HCT116 (cell line): Measurements from ENCODE around the gene FNDC11.

Experiments used
- CTCF ChIP-seq, 3 experiments: fragments of 200-600 bp in 1 of 3; sonication (generic) in 1 of 3; IDR thresholded peaks in 2 of 3; conservative IDR thresholded peaks in 1 of 3; 2 replicates each; pipeline ENCODE4 v1.5.1; 2012 to 2017; ENCODE audit warnings: low read depth in 2 of 3, low read length in 2 of 3, antibody characterized with exemption in 1 of 3, borderline replicate concordance in 1 of 3, control low read depth in 1 of 3, mild to moderate bottlenecking in 1 of 3, mixed read lengths in 1 of 3, mixed run types in 1 of 3, moderate library complexity in 1 of 3; ENCODE audit not compliant: insufficient read depth in 1 of 3
- POLR2A ChIP-seq: IDR thresholded peaks from 2 replicates; pipeline ENCODE4 v1.7.0; 2011; ENCODE audit warnings: borderline replicate concordance; ENCODE audit not compliant: insufficient read depth, insufficient read length; ENCODE audit errors: extremely low read depth
- POLR2AphosphoS5 ChIP-seq: IDR thresholded peaks from 2 replicates; pipeline ENCODE4 v1.6.1; 2011; ENCODE audit warnings: mild to moderate bottlenecking, low read depth, low read length, moderate library complexity
- REST ChIP-seq: IDR thresholded peaks from 2 replicates; pipeline ENCODE4 v1.6.1; 2012; ENCODE audit warnings: low read depth
- SP1 ChIP-seq: IDR thresholded peaks from 2 replicates; pipeline ENCODE4 v1.6.1; 2012; ENCODE audit warnings: low read depth

- TF ChIP-seq POLR2AphosphoS5 (no peak), POLR2A (no peak), CTCF (IDR thresholded peaks at IDR 0.05 in 2 of 3, conservative IDR thresholded peaks at IDR 0.05 in 1 of 3; ENCODE audit: borderline replicate concordance in 1 of 3, insufficient read depth in 1 of 3, low read depth in 2 of 3, low read length in 2 of 3) (no peak), SP1 (no peak), REST (no peak)
These were observed 45.7 kb upstream of the FNDC11 start for GRCh38 chr20:63508072-63508768.
